CD4-positive, alpha-beta T cell treated with Interleukin-17A for 1 hour (primary cell): ENCODE data around the gene CHN2.
A peak's percentile ranks its signal among the peaks of the same experiment; 100 is the strongest.
"Not testable (repeated sequence)": the region's sequence is repeated elsewhere in the genome, so short reads cannot be mapped to it uniquely, and the experiment has no call there.

Experiments used
- DNase-seq: peaks from one replicate; pipeline ENCODE4 v3.0.0-alpha.2; 2020

The CHN2 gene

GRCh38 chr7:29190349-29191045 is 4.1 kb upstream of the CHN2 start:
- DNase-seq = no peak

GRCh38 chr7:29192323-29192722 is 2.3 kb upstream of the CHN2 start:
- DNase-seq = no peak

DNA sequence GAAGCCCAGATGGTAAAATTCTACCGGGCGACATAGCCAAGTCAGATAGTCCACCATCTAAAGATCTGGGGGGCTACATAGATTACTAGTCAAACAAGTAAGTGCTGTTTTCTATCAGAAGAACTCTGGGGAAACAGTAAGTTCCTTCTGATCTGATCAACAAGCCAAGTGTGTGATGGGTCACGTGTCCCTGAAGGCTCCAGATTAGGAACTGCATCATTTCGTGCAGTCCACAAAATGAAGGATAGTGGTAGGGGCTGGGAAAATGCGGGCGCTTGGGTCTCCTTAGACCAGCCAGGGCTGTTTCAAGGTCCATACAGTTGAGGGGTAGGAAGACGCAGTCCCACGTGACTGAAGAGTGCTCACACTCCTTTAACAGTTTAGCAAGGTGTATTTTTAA is 1.8 kb upstream of the CHN2 start:
- DNase-seq = no peak

DNA sequence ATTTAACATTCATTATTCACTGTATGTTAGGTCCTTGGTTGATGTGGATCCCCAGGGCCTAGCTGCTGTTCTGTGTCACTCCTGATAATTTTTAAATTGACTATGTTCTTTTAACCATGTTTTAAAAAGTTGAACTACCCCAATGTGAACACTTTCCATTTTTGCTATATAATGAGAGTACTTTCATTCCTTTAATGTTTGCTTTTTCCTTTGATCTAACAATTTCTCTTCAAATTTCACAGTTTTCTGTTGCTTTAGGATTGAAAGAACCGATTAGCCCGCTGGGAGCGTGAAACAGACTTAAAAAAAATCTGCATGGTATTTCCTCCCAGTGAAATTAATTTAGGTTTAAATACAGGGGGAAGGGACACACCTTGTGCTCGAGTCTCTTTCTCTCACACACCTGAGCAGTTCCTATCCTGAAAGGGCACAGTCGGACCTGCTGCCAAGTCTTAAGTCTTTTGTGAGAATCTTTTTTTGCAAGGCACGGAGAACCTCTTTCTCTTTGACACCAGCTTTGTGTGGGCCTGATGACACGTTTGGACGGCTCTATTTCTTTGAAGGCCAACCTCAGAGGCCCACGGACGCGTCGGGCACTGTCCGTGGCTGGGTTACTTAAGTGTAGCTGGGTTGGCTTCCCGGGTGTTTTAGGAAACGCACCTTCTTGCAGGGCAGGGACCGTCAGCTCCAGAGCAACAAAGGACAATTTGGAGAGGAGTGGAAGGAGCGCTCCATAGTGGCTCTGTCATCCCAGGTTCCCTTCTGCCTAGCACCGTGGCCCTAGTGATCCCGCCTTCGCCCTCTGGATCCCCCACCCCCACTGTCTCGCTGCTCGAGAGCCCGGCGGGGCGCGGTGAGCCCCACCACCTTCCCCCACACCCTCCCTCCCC is 1.0 kb upstream of the CHN2 start:
- DNase-seq = no peak

- DNase-seq = no peak
These were observed 375 bp upstream of the CHN2 start for GRCh38 chr7:29194206-29194593.

DNA sequence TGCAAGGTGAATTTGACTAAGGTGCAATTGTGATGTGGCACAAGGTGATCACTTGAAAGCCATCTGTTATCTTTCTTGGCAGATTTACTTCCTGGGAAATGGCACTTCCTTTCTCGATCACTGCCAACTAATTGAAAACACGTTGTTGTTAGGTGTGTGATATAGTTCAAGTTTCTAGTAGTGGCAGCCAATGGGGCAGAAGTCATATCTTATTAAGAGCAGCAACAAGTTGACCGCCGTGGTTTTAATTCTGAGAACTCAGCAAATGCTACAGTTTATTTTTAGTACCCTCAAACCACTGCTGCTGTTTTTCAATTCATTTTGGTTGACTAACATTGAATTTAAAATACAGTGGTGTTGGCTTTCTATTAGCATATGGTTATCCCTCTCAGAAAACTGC is 1.6 kb downstream of the CHN2 start:
- peak; percentile 55 for DNase-seq

DNA sequence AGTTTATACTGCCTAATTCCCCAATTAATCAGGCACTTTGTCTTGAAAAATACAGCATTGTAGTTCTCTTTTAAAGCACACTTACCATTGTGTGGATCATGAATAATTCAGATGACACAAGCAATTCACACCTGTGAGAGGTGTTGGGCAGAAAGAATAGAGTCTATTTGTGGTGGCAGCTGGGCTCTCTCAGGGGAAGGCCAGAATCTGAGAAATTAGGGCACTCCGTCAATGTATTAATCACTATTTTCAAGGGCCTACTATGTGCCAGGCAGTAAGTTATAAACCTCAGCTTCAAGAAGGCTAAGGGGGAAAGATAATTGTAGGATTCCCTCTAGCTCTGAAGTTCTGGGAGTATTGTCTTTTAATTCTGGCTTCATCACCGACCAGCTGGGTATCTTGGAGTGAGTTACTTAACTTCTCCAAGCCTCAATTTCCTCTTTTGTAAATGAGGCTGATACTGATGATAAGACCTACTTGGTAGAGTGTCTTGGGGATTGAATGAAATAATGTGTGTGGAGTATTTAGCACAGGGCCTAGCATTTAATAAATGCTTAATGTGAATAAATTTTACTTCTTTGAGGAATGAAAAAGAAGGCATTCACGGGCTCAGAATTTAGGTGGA is 2.5 kb downstream of the CHN2 start:
- peak; percentile 44 for DNase-seq

DNA sequence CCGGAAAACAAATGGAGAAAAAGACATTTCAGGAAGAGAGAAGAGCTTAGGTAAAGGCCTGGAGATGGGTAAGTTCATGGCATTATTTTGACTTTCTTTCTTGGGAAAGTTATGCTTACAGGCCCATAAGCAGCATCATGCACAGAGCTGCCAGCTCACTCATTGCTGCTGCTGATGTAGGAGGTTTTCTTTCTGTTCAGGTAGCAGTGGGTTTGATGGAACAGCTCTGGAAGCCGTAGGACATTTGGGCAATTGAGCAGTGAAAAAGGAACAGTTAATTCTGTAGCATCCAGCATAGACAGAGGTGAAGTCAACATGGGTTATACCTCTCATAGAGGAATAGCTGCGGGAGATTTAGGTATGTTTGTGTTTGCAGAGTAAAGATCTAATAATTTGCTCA is 3.3 kb downstream of the CHN2 start:
- no peak for DNase-seq

DNA sequence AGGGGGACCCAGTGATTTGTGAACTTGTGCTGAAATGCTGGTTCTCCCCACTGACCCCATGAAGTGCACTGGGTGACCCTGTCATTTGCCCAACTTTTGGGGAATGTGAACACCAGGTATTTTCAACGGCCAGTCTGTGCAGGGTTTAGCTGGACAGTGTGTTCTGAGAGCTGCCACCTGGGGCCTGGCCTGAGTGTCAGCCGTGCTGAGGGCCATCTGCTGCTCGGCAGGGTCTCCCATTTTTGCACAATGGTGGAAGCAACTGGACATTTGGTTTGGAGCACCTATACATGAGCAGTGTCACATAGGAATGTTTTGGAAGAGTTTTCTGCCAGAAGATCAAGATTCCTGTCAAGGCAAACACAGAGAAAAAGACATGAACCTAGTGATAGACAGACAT is 5.2 kb downstream of the CHN2 start:
- DNase-seq = no peak

GRCh38 chr7:29202651-29203069 is 8.1 kb downstream of the CHN2 start:
- peak; percentile 12 for DNase-seq

DNA sequence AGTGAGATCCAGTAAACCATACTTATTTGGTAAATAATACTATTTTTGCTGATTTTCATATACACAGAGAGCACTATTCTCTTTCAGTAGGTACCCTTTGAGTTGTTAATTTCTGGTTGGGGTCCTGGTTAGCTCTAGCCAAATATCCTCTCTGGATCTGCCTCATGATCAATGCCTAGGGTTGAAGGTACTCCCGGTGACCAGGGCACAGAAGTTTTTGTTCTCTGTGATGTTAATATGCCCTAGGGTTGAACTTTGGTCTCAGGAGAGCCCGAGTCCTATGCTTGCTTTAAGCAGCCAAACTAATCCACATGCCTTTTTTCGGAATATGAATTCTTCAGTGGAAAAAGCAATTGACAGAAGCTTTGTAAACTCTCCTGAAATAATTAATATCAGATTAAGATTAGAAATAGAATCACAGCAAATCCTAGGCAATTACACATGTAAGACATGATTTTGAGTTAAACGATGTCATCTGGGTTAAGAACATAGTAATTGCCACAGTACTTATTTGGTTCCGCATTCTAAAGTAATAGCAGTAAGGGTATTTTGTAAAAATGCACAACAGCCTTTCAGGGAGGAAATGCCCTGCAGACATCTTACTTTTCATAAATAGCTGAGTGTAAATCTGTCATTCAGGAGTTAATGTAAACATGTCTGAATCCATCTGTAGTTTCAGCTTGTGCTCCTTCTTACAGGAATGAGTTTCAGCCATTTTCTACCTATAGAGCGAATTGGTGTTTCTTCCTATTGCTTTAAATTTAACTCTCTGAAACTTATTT is 10.1 kb downstream of the CHN2 start:
- DNase-seq = no peak

- no peak for DNase-seq
These were observed 12.7 kb downstream of the CHN2 start for GRCh38 chr7:29207162-29207801.

DNA sequence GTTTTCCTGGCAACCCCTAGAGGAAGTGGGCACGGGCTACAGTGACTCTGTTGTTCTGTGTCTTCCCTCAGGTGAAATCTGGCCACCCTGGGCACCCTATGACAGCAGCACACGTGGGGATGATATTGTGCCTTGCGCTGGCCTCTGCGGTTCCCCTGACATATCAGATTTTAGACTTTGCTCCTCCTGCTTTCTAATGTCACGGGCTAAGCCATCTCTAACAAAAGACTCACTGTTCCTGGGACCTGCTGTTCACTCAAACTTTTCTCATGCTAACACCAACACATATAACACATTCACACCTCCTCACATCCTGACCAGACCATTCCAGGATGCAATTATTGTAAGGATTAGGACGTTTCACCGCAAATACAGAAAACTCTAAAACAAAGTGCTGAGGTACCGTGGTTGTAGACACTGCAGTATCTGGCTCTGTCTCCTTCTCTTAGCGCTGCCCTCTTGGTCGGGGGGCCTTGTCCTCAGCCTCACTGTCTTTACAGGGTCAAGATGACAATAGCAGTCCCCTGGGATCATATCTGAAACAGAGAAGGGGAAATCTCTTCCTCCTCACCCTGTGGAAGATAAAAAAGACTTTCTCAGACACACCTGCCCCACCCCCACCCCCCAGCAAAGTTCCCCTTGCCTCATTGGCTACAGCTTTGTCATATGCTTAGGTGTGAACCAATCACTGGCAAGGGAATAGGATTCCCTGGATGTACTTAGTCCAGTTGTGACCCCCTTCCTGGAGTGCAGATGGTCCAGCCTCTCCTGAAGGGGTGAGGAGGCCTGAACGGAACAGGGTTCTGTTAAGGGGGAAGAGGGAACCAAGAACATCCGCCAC is 14.1 kb downstream of the CHN2 start:
- no peak for DNase-seq

- no peak for DNase-seq
These were observed 15.2 kb downstream of the CHN2 start for GRCh38 chr7:29209745-29210144.

DNA sequence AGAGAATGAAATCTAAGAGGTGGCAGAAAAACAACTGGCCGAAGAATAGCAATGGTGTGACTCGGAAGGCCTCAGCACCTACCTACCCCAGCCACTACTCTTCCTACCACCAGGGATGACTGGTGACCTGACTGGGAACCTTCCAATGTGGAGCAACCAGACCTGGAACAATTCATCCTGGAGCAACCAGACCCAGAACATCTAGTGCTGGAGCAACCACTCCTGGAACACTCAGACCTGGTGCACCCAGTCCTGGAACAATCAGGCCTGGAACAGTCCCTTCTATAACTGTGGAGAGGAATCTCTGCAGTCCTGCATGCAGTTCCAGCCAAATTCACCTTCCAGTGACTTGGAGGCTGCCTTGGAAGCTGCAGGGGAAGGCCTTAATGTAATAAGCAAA is 18.2 kb downstream of the CHN2 start:
- not testable (repeated sequence) for DNase-seq

DNA sequence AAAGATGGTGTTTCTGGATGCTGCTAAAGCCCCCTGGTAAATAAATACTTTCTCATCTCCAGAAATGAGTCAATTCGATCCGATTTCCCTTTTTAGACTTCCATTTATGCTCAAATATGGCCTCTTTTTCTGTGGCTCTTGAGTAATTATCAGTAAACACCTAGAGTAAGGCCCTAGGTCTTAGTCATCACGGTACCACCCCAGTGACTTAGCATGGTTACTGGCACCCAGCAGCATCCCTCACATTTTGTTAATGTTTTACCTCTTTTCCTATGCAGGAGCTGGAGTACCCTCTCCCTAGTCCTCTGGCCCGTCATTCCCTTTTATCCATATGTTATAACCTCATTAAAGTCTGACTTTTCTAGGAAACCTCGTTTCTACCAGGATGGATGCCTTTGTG is 19.5 kb downstream of the CHN2 start:
- no peak for DNase-seq

DNA sequence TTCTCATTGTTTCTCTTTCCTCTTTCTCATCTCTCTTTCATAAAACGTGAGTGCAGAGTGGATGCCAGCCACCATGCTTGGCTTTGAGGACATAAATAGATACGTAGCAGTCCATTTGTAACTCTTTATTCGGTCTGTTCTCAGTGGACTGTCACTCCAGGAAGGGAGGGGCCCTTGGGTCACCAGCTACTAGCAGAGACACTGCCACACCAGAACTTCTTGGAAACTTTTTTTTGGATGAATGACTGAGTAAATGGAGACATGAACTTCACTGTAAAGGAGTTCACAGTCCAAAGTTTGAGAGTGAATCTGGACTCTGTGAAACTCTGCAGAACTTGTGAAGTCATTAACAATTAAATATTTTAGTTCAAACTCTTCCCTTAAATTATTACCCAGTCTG is 20.2 kb downstream of the CHN2 start:
- no peak for DNase-seq

DNA sequence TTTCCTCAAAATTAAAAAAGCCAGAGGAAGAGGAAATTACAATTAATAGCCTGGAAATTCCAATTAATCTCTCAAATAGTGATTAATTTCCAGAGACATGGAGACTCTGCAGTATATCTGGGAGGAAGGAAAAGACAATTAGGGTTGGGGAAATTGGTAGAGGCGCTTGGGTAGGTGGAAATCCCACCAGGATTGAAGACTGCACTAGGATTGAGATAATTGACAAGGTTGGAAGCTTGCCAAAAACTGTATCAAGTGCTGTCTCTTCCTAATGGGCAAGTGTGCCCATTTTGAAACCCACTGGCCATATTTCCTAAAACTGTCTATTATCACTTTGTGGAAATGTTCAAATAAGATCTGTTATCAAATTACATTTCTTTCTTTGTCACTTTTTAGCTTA is 21.6 kb downstream of the CHN2 start:
- DNase-seq = no peak

GRCh38 chr7:29217113-29217512 is 22.5 kb downstream of the CHN2 start:
- DNase-seq = no peak

GRCh38 chr7:29224726-29225125 is 30.2 kb downstream of the CHN2 start:
- no peak for DNase-seq

DNA sequence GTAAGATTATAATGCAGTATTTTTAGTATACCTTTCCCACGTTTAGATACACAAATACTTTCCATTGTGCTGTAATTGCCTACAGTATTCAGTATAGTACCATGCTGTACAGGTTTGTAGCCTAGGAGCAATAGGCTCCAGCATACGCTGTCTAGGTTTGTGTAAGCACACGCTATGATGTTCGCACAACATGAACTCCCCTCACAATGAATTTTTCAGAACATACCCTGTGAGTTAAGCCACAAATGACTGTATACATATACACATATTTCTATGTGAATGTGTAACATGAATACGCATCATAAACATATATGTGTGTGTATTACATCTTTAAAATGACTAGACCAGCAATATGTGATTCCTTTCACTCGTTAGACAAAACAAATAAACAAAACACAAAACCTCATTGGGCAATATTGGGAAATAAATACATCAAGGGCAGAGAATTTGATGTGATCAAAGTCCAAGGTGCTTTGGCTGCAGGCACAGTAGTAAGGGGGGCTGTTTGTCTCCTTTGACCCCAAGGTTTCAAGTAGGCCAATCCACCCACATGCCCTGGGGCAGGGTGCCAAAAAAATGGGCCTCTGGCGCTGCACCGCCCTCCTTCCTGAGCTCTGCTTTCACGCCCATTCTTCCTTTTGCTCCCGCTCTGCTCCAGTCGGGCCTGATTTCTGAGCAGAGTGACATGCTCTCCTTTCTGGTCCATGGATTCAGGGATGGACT is 33.9 kb downstream of the CHN2 start:
- no peak for DNase-seq
